GM13976 (cell line): ENCODE results near the gene PAX5.

Experiments used
- DNase-seq: peaks from one replicate; pipeline ENCODE4 v3.0.0; 2012; ENCODE audit warnings: low spot score
- CTCF ChIP-seq: IDR thresholded peaks from 2 replicates; pipeline ENCODE4 v1.5.1; 2012; ENCODE audit warnings: borderline replicate concordance, mild to moderate bottlenecking; ENCODE audit not compliant: insufficient read depth; ENCODE audit errors: extremely low read depth, missing control alignments, control extremely low read depth
- in situ Hi-C: fragments of 300-500 bp; cut with MboI; formaldehyde crosslinking; loops from one replicate; pipeline ENCODE4 v1.12.0; 2022; ENCODE audit warnings: low sequenced_read_pairs, mixed read lengths, inconsistent platforms; ENCODE audit not compliant: unreplicated experiment

The PAX5 gene

DNA sequence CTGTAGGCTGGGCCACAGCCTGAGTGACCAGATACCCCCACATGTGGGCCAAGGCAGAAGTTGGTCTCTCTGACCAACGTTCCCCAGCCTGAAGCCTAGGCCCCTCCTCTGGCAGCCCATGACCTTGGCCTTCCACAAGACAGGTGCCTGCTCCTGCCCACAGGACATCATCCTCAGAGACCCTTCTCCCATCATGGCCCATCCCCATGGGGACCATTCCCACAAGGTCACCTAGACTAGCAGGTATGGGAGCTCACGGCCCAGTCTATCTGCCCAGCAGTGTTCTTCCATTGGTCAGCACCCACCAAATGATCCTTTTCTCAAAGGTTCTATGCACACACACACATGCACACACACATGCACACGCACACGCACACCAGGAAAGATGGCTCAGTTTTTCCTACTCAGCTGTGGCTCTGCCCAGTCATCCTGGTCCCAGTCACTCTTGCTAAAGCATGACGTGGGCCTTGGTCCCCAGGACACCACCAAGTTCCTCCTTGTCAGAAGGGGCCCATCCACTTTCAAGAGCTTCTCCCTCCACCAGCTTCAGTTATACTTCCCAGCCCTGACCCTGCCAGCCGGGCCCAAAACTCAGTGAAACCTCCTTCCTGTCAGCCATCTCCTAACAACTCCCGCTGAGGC lies 65.4 kb downstream of the PAX5 start:
- in situ Hi-C loops, result no loop called here
- DNase-seq, result no peak
- TF ChIP-seq CTCF, result no peak

GRCh38 chr9:36967997-36968396 lies 66.1 kb downstream of the PAX5 start:
- TF ChIP-seq CTCF, result no peak
- in situ Hi-C loops, result no loop called here
- no peak for DNase-seq

DNA sequence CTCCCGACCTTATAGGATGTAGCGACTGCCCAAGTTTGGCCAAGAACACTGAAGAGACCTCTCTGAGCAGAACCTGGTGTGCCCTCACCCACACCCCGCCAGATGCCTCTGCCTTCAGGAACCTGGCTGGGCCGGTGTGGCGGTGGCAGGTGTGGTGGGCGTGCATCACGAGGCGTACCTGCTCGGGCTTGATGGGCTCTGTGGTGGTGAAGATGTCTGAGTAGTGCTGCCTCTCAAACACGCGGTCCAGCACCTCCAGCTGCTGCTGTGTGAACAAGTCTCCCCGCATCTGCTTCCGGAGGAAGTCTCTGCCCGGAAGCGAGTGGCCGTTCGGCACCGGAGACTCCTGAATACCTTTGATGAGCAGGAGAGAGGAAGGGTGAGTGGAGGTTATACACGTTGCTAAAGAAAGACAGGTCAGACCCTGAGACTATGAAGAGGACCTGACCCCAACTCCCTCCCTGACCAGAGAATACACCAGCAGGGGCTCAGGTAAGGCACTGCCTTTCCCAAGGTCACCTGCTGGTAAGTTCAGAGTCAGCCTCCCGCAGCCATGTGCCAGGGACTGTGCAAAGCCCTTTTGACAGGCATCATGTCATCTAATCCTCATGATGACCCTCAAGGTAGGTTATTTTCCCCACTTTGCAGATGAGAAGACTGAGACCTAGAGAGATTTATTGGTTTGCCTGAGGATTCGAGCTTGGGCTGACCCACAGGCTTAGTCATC lies 67.5 kb downstream of the PAX5 start:
- in situ Hi-C loops, result no loop called here

DNA sequence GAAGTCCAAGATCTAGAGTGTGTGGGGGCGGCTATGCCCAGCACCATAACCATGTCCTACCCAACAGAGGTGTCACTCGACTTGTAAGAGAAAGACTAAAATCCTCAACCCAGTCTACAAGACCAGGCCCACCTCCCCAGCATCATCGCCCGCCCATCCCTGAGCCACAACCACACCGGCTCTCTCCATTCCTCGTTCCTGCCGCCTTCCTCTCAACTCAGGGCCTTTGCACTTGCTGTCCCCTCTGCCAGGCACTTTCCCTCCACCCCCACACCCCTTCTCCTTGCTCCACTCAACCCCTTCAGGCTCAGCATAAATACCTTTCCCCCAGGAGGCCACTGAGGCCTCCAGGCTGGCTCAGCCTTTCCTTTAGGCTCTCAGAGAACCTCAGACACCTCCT lies 69.3 kb downstream of the PAX5 start:
- DNase-seq, result no peak
- no peak for TF ChIP-seq CTCF
- in situ Hi-C loops, result no loop called here

More for the DNA sequence above, 67.5 kb downstream of the PAX5 start:
- TF ChIP-seq CTCF, result no peak
- DNase-seq, result no peak

DNA sequence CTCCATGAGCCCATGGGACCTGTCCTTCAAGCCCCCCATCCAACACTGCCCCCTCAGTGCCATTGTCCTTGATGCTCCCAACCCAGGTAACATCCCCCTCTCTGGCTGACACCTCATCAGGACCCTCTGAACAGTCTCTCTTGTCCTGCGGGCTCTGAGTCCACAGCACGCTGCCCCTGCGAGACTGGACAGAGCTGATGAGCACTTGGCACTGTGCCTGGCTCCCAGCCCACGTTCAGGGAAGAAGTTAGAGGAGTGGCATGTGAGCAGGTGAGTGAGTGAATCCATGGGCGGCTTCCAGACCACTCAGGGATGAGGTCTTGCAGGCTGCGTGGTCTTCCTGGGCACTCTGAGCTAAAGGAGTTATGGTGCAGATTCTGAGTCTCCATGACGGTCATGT lies 70.7 kb downstream of the PAX5 start:
- TF ChIP-seq CTCF, result no peak
- DNase-seq, result no peak
- in situ Hi-C loops, result no loop called here

GRCh38 chr9:36962691-36963090 lies 71.4 kb downstream of the PAX5 start:
- no peak for DNase-seq
- in situ Hi-C loops, result no loop called here
- no peak for TF ChIP-seq CTCF
